Body of pancreas (tissue), 4 donors: ENCODE data around the gene OXGR1.

Experiments
- CTCF ChIP-seq, 7 experiments: fragments of 450-650 bp in 4 of 7; fragments of 200-600 bp in 3 of 7; sonication (generic) in 3 of 7; IDR thresholded peaks; one replicate each; pipeline ENCODE4 v1.5.1; 2016 to 2019; ENCODE audit warnings: antibody characterized with exemption in 7 of 7
- POLR2A ChIP-seq, 3 donors: fragments of 450-650 bp; IDR thresholded peaks; one replicate each; pipeline ENCODE4 v1.6.1; 2016; ENCODE audit warnings: antibody characterized with exemption in 3 of 3, mild to moderate bottlenecking in 2 of 3

DNA sequence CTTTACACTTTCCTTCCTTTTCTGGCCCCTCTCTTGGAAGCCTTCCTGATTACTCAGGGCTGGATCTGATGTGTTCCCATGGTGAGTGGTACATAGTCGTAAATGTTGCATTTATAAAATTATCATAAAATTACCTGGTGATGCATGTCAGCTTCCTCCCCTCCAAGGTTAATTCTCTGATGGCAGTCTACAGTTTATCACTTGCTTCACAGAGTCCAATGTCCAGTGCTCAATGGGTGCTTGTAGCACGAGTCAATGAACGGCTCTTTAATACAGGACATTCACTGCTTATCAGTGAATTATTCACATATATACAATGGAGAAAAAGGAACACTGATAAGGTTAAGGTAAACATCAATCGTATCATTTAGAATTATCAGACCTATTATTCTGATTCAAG, 27.0 kb upstream of the OXGR1 start:
- TF ChIP-seq CTCF (IDR thresholded peaks at IDR 0.05) (no peak), POLR2A (IDR thresholded peaks at IDR 0.05) (no peak)
